Measurements from ENCODE around the gene JUP. TPM values are rescaled to one million over a fixed set of nuclear protein-coding genes. Genes with fewer than 3 reads are reported as not detected.
A peak's percentile ranks its signal among the peaks of the same experiment; 100 is the strongest.

The JUP gene
- total and polyA plus RNA-seq, 2 of the 13 experiments (the other 11 are each of a cell fraction or from before 2014, with no cell fraction given): 12.1 to 20.6 TPM

DNA sequence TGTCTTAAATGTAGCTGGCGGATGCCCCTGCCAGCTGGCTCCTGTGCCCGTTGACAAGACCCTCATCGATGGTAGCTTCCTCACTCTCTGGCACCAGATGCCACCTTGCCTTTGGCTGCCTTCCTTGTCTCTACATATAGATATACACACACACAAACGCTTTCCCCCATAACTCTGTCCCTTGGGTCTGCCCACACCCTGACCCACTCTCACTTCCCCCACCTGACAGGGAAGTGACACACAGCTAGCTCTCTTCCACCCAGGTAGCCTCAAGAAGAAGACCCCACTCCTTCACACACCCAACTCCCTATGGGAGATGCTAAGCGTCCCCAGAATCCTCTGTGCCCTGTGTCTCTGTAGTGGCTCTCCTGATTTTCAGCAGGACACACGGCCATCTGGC is 25.6 kb downstream of the JUP start:
- ChIA-PET POLR2A (interaction anchor here (1.2 kb wide), 1 partner anchor 12 kb away, joined by 3 read pairs; no protein-coding TSS in a partner anchor), CTCF (ENCODE audit: low intra/inter-chr PET ratio, low total read pairs) (no interaction called here)

DNA sequence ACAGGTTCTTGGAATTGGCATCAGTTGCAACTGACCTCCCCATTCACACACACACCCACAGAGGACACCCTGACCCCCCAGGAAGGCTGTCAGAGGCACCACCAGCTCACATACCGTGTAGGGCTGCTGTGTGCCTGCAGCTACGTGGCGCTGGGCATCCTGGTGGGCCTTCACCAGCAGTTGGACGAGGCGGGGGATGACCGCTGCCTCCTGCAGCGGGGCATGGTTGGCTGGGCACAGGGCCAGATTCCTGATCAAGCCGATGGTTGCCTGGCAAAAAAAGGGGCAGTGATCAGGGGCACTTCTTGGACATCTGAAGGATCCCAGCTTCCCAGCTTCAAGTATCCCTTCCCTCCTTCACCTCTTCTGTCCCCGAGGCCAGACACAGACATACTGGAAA is 27.9 kb downstream of the JUP start:
- H4K20me1 ChIP-seq (ENCODE audit: insufficient read depth, low read length): no peaks in the 10 kb centered on the region
- in situ Hi-C loops (cut with HindIII; ENCODE audit: extremely low pct_ligation_motif_present, low pct_unique_long_range_greater_than_20kb): no loop called here
- H3K9ac ChIP-seq (ENCODE audit: insufficient read depth, low read depth, low read length): no peak overlapping the region
- H3K4me1 ChIP-seq (ENCODE audit: insufficient read depth, low read length): no peaks in the 10 kb centered on the region
- no peaks in the 10 kb centered on the region for H3K27me3 ChIP-seq (ENCODE audit: control insufficient read depth in 1 of 2, insufficient read depth in 2 of 2, low read length in 2 of 2)
- no peak overlapping the region for H3K4me3 ChIP-seq (replicated peaks in 1 of 3; ENCODE audit: insufficient read depth in 1 of 3, low read depth in 2 of 3, low read length in 3 of 3)
- H3K79me2 ChIP-seq (ENCODE audit: insufficient read depth, low read length): no peaks in the 10 kb centered on the region
- no peak for ATAC-seq
- H3K36me3 ChIP-seq (replicated peaks in 1 of 2; ENCODE audit: control insufficient read depth in 1 of 2, insufficient read depth in 2 of 2, low read length in 2 of 2): peaks cover 36 to 60% of the 10 kb centered on the region in 2 experiments; a peak in 4 of 5 replicates
- intact Hi-C loops (cut with micrococcal nuclease; ENCODE audit: unreplicated experiment): no loop called here
- no TSS peak for BruUV-seq (replicated peaks)
- FAIRE-seq: no peak
- no peaks in the 10 kb centered on the region for H3K9me3 ChIP-seq (ENCODE audit: low read length)
- H2AFZ ChIP-seq (ENCODE audit: low read length): no peak overlapping the region
- DNase-seq (ENCODE audit: low spot score): no peak
- no peak for TF ChIP-seq ZFP36L2 (CRISPR knock-in tag; IDR thresholded peaks at IDR 0.05)
- TF ChIP-seq, protein P1, sequence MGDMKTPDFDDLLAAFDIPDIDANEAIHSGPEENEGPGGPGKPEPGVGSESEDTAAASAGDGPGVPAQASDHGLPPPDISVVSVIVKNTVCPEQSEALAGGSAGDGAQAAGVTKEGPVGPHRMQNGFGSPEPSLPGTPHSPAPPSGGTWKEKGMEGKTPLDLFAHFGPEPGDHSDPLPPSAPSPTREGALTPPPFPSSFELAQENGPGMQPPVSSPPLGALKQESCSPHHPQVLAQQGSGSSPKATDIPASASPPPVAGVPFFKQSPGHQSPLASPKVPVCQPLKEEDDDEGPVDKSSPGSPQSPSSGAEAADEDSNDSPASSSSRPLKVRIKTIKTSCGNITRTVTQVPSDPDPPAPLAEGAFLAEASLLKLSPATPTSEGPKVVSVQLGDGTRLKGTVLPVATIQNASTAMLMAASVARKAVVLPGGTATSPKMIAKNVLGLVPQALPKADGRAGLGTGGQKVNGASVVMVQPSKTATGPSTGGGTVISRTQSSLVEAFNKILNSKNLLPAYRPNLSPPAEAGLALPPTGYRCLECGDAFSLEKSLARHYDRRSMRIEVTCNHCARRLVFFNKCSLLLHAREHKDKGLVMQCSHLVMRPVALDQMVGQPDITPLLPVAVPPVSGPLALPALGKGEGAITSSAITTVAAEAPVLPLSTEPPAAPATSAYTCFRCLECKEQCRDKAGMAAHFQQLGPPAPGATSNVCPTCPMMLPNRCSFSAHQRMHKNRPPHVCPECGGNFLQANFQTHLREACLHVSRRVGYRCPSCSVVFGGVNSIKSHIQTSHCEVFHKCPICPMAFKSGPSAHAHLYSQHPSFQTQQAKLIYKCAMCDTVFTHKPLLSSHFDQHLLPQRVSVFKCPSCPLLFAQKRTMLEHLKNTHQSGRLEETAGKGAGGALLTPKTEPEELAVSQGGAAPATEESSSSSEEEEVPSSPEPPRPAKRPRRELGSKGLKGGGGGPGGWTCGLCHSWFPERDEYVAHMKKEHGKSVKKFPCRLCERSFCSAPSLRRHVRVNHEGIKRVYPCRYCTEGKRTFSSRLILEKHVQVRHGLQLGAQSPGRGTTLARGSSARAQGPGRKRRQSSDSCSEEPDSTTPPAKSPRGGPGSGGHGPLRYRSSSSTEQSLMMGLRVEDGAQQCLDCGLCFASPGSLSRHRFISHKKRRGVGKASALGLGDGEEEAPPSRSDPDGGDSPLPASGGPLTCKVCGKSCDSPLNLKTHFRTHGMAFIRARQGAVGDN (CRISPR knock-in tag; IDR thresholded peaks at IDR 0.05): 0 out of 2 replicates have a peak, but pooled peaks have one; percentile 15
- POLR2A ChIA-PET: interaction anchor here (0.6 to 1.1 kb wide), 3 partner anchors 28 to 57 kb away, joined by 3 to 5 read pairs (median 4); partner anchors contain the start of gene JUP
- CTCF ChIA-PET (ENCODE audit: low intra/inter-chr PET ratio, low total read pairs): no interaction called here
- H3K27ac ChIP-seq (ENCODE audit: extremely low read length, insufficient read depth, low read length): no peak overlapping the region
- H3K4me2 ChIP-seq (ENCODE audit: low read depth, low read length): no peak overlapping the region
- WGBS (ENCODE audit: low lambda C conversion rate): 86% methylated on average over 1 of the region's 9 CpGs

More for the DNA sequence above, 25.6 kb downstream of the JUP start:
- no peaks in the 10 kb centered on the region for H3K9me3 ChIP-seq (ENCODE audit: low read length)
- TF ChIP-seq REL (CRISPR knock-in tag; conservative IDR thresholded peaks at IDR 0.05) (no peak), NCOA5 (CRISPR knock-in tag; IDR thresholded peaks at IDR 0.05) (no peak), ZBTB7A (CRISPR knock-in tag; IDR thresholded peaks at IDR 0.05) (no peak), ZFP82 (CRISPR knock-in tag; IDR thresholded peaks at IDR 0.05; ENCODE audit: borderline replicate concordance) (no peak), NAIF1 (CRISPR knock-in tag; IDR thresholded peaks at IDR 0.05; ENCODE audit: borderline replicate concordance) (no peak)
- no peak overlapping the region for H3K9ac ChIP-seq (ENCODE audit: insufficient read depth, low read depth, low read length)
- DNase-seq (ENCODE audit: low spot score): no peak
- H2AFZ ChIP-seq (ENCODE audit: low read length): no peak overlapping the region
- H3K4me3 ChIP-seq (replicated peaks in 1 of 3; ENCODE audit: insufficient read depth in 1 of 3, low read depth in 2 of 3, low read length in 3 of 3): no peak overlapping the region
- H4K20me1 ChIP-seq (ENCODE audit: insufficient read depth, low read length): no peaks in the 10 kb centered on the region
- intact Hi-C loops (cut with micrococcal nuclease; ENCODE audit: unreplicated experiment): no loop called here
- no peak overlapping the region for H3K4me2 ChIP-seq (ENCODE audit: low read depth, low read length)
- no peaks in the 10 kb centered on the region for H3K4me1 ChIP-seq (ENCODE audit: insufficient read depth, low read length)
- no peak for FAIRE-seq
- no peak overlapping the region for H3K27ac ChIP-seq (ENCODE audit: extremely low read length, insufficient read depth, low read length)
- 99% methylated on average over 6 of the region's 6 CpGs for WGBS (ENCODE audit: low lambda C conversion rate)
- peaks cover 43 to 65% of the 10 kb centered on the region in 2 experiments; a peak in 4 of 5 replicates for H3K36me3 ChIP-seq (replicated peaks in 1 of 2; ENCODE audit: control insufficient read depth in 1 of 2, insufficient read depth in 2 of 2, low read length in 2 of 2)
- BruUV-seq (replicated peaks): no TSS peak
- in situ Hi-C loops (cut with HindIII; ENCODE audit: extremely low pct_ligation_motif_present, low pct_unique_long_range_greater_than_20kb): no loop called here
- ATAC-seq: no peak
- no peaks in the 10 kb centered on the region for H3K79me2 ChIP-seq (ENCODE audit: insufficient read depth, low read length)
- H3K27me3 ChIP-seq (ENCODE audit: control insufficient read depth in 1 of 2, insufficient read depth in 2 of 2, low read length in 2 of 2): no peaks in the 10 kb centered on the region
